HepG2 (cell line): ENCODE measurements around the gene TMC8. TPM values are rescaled to one million over a fixed set of nuclear protein-coding genes. Genes with fewer than 3 reads are reported as not detected.

ENCODE experiments used
- E2F1 ChIP-seq: sonication (generic); formaldehyde crosslinking; IDR thresholded peaks from 2 replicates; pipeline ENCODE4 v1.5.0; 2020; ENCODE audit warnings: missing genetic modification reagents
- ETV5 ChIP-seq: IDR thresholded peaks from 2 replicates; pipeline ENCODE4 v1.6.1; 2018; ENCODE audit warnings: missing biosample characterization, missing genetic modification reagents, inconsistent platforms, borderline replicate concordance
- GABPB1 ChIP-seq: IDR thresholded peaks from 2 replicates; pipeline ENCODE4 v1.6.1; 2016; ENCODE audit warnings: mild to moderate bottlenecking, missing genetic modification reagents, moderate library complexity, missing compliant biosample characterization
- HNRNPLL ChIP-seq: fragments of 200-400 bp; formaldehyde crosslinking; IDR thresholded peaks from 2 replicates; pipeline ENCODE4 v1.6.1; 2017; ENCODE audit warnings: mild to moderate bottlenecking, low read depth, low read length; ENCODE audit not compliant: poor library complexity, severe bottlenecking
- IKZF5 ChIP-seq: IDR thresholded peaks from 2 replicates; pipeline ENCODE4 v1.6.1; 2018; ENCODE audit warnings: missing genetic modification reagents, mild to moderate bottlenecking, missing compliant biosample characterization
- MAZ ChIP-seq, 2 experiments: sonication (generic) in 1 of 2; formaldehyde crosslinking in 1 of 2; IDR thresholded peaks; 2 replicates each; pipeline versions ENCODE4 v1.5.0 to v1.6.1; 2012 to 2020; ENCODE audit warnings: low read depth in 2 of 2, mild to moderate bottlenecking in 2 of 2, borderline replicate concordance in 1 of 2, improper control_type of control experiment in 1 of 2, low read length in 1 of 2, missing genetic modification reagents in 1 of 2, moderate library complexity in 1 of 2
- NCOA1 ChIP-seq: sonication (generic); formaldehyde crosslinking; IDR thresholded peaks from 2 replicates; pipeline ENCODE4 v1.9.0; 2021; ENCODE audit warnings: missing genetic modification reagents
- RBFOX2 ChIP-seq: fragments of 200-400 bp; formaldehyde crosslinking; IDR thresholded peaks from 2 replicates; pipeline ENCODE4 v1.6.1; 2017; ENCODE audit warnings: low read depth, mild to moderate bottlenecking, low read length
- RNF2 ChIP-seq: fragments of 450-650 bp; conservative IDR thresholded peaks from 2 replicates; pipeline ENCODE4 v1.6.1; 2016; ENCODE audit warnings: low read depth
- SKI ChIP-seq: fragments of 450-650 bp; IDR thresholded peaks from one replicate; pipeline ENCODE4 v1.6.1; 2018; ENCODE audit warnings: mild to moderate bottlenecking; ENCODE audit not compliant: partially characterized antibody
- SMC3 ChIP-seq: IDR thresholded peaks from 2 replicates; pipeline ENCODE4 v1.6.1; 2011; ENCODE audit warnings: low read length, improper control_type of control experiment
- SP5 ChIP-seq: IDR thresholded peaks from 2 replicates; pipeline ENCODE4 v1.6.1; 2016; ENCODE audit warnings: low read depth, borderline replicate concordance
- TAF1 ChIP-seq: sonication (generic); formaldehyde crosslinking; IDR thresholded peaks from 2 replicates; pipeline ENCODE4 v1.4.0; 2020; ENCODE audit warnings: missing genetic modification reagents
- TARDBP ChIP-seq: sonication (generic); formaldehyde crosslinking; IDR thresholded peaks from 2 replicates; pipeline ENCODE4 v1.8.0; 2022; ENCODE audit warnings: mild to moderate bottlenecking, missing genetic modification reagents
- TSC22D2 ChIP-seq: sonication (generic); formaldehyde crosslinking; IDR thresholded peaks from 2 replicates; pipeline ENCODE4 v1.5.1; 2020; ENCODE audit warnings: missing genetic modification reagents, mild to moderate bottlenecking, borderline replicate concordance
- ZMAT3 ChIP-seq: sonication (generic); formaldehyde crosslinking; conservative IDR thresholded peaks from 2 replicates; pipeline ENCODE4 v1.7.0; 2021; ENCODE audit warnings: missing genetic modification reagents
- ZNF441 ChIP-seq: sonication (generic); formaldehyde crosslinking; IDR thresholded peaks from 2 replicates; pipeline ENCODE4 v1.7.0; 2021; ENCODE audit warnings: missing genetic modification reagents, borderline replicate concordance
- ZNF749 ChIP-seq: sonication (generic); formaldehyde crosslinking; IDR thresholded peaks from 2 replicates; pipeline ENCODE4 v1.8.0; 2022; ENCODE audit warnings: mild to moderate bottlenecking, missing genetic modification reagents, moderate library complexity, borderline replicate concordance
- ZNF772 ChIP-seq: sonication (generic); formaldehyde crosslinking; IDR thresholded peaks from 2 replicates; pipeline ENCODE4 v1.5.0; 2020; ENCODE audit warnings: mild to moderate bottlenecking, missing genetic modification reagents
- ZNF788 ChIP-seq: sonication (generic); formaldehyde crosslinking; IDR thresholded peaks from 2 replicates; pipeline ENCODE4 v1.5.0; 2020; ENCODE audit warnings: mild to moderate bottlenecking, missing genetic modification reagents, borderline replicate concordance
- polyA plus RNA-seq, 8 experiments: library from polyadenylated mRNA; depleted of rRNA in 3 of 8; stranded (reverse) in 7 of 8; unstranded in 1 of 8; fragments of >200 nt; fragmentation: Illumina TruSeq in 4 of 8; extraction: Trizol in 4 of 8; gene quantifications; 2 replicates each; pipeline versions ENCODE4 v1.2.1 to v1.2.3, GENCODE V29; 2011 to 2016; ENCODE audit warnings: low read depth in 4 of 8, missing spikeins in 1 of 8, mixed read lengths in 1 of 8; ENCODE audit not compliant: insufficient read depth in 1 of 8
- total RNA-seq, 5 experiments: library from RNA; depleted of rRNA; stranded (reverse); fragments of >200 nt; fragmentation: Illumina TruSeq; extraction: Trizol; gene quantifications; 2 replicates each; pipeline ENCODE4 v1.2.3, GENCODE V29; 2016; ENCODE audit warnings: low read depth in 1 of 5
- TF ChIP-seq, protein P1 (sequence below): sonication (generic); formaldehyde crosslinking; IDR thresholded peaks from 2 replicates; pipeline ENCODE4 v1.8.1; 2023; ENCODE audit warnings: mild to moderate bottlenecking, missing genetic modification reagents
- TF ChIP-seq, protein P2 (sequence below): sonication (generic); formaldehyde crosslinking; IDR thresholded peaks from 2 replicates; pipeline ENCODE4 v1.8.0; 2022; ENCODE audit warnings: mild to moderate bottlenecking, missing genetic modification reagents, moderate library complexity
- TF ChIP-seq, protein P3 (sequence below): sonication (generic); formaldehyde crosslinking; IDR thresholded peaks from 2 replicates; pipeline ENCODE4 v1.8.1; 2023; ENCODE audit warnings: mild to moderate bottlenecking, moderate library complexity, missing genetic modification reagents

The TMC8 gene
- total and polyA plus RNA-seq, 2 of the 13 experiments (the other 11 are each of a cell fraction or from before 2014, with no cell fraction given): 0.53 to 7.8 TPM

DNA sequence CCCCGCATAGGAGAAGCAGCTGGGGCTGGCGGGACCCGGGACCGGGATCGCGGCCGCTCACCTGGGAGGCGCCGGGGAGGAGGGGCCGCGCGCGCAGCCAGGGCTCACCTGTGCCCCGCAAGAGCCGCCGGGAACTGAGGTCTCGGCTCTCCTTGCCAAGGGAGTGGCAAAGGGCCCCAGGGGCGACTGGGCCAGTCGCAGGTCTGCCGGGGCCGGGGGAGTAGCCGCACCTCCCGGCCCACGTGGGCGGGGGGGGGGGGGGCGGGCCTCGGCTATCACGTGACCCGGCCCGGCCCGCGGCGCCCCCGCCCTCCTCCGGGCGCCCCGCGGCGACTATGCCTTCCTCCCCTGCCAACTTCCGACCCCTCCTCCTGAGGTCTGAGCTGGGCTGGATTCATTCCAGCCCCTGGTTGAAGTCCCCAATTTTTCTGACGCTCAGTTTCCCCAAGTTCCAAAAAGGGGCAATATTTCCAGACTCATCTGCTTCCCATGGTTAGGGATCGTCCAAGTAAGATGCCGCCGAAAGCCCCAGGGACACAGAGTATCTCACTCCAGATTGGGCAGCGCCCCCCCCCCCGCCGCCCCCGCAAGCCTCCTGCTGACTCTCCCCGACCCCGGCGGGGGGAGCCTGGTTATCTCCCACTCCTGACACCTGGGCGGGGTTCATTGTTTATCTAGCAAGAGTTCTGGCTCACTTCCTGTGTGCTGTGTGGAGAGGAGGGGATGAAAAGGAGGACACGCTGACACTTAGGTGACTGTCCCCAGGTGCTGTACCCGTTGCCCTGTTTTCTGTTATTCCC, 1.8 kb upstream of the TMC8 start, which contains the start of gene TMC6 (continued):
- TF ChIP-seq IKZF5 (CRISPR knock-in tag) (peak; percentile 54; the same call in 1 of the 2 replicates), TSC22D2 (CRISPR knock-in tag) (no peak), NCOA1 (CRISPR knock-in tag) (peak; percentile 62; the same call in 1 of the 2 replicates), SMC3 (no peak), ZNF788 (CRISPR knock-in tag) (peak; percentile 74), TARDBP (CRISPR knock-in tag) (peak; percentile 36), E2F1 (no peak), HNRNPLL (no peak), MAZ (IDR thresholded peaks at IDR 0.05; ENCODE audit: borderline replicate concordance, low read depth, low read length) (no peak), MAZ (CRISPR knock-in tag; IDR thresholded peaks at IDR 0.05; ENCODE audit: low read depth) (peak; percentile 89), GABPB1 (CRISPR knock-in tag) (peak; percentile 66), ZMAT3 (CRISPR knock-in tag) (peak; percentile 1; the same call in 1 of the 2 replicates), SP5 (CRISPR knock-in tag) (peak; percentile 91), ZNF772 (CRISPR knock-in tag) (peak; percentile 86; the same call in 1 of the 2 replicates), TAF1 (CRISPR knock-in tag) (peak; percentile 76), ZNF441 (peak; percentile 10; the same call in 1 of the 2 replicates), ETV5 (peak; percentile 90), RNF2 (no peak), RBFOX2 (peak; percentile 82), ZNF749 (CRISPR knock-in tag) (no peak), SKI (peak; percentile 12)
- TF ChIP-seq, protein P1, sequence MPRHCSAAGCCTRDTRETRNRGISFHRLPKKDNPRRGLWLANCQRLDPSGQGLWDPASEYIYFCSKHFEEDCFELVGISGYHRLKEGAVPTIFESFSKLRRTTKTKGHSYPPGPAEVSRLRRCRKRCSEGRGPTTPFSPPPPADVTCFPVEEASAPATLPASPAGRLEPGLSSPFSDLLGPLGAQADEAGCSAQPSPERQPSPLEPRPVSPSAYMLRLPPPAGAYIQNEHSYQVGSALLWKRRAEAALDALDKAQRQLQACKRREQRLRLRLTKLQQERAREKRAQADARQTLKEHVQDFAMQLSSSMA (CRISPR knock-in tag): peak; percentile 15; the same call in 1 of the 2 replicates
- TF ChIP-seq, protein P2, sequence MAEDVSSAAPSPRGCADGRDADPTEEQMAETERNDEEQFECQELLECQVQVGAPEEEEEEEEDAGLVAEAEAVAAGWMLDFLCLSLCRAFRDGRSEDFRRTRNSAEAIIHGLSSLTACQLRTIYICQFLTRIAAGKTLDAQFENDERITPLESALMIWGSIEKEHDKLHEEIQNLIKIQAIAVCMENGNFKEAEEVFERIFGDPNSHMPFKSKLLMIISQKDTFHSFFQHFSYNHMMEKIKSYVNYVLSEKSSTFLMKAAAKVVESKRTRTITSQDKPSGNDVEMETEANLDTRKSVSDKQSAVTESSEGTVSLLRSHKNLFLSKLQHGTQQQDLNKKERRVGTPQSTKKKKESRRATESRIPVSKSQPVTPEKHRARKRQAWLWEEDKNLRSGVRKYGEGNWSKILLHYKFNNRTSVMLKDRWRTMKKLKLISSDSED (CRISPR knock-in tag): no peak
- TF ChIP-seq, protein P3, sequence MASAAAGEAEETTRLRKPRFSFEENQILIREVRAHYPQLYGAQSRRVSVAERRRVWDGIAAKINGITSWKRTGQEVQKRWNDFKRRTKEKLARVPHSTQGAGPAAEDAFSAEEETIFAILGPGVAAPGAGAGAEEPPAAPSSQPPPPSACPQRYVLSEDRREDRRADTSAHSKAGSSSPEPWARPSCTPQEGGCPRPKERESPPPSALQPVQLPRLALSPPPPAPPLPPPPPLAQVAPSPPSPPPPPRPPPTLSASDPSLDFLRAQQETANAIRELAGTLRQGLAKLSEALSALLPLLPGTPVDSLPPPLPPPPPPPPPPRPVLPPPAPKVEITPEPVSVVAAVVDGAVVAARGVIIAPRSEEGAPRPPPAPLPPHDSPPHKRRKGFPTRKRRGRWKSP (CRISPR knock-in tag): peak; percentile 31; the same call in 1 of the 2 replicates
